ENCODE results near the gene KLF1.

GRCh38 chr19:12836529-12836863 is 50.5 kb downstream of the KLF1 start:
- TF ChIP-seq EZH2phosphoT487 (IDR thresholded peaks at IDR 0.05; ENCODE audit: borderline replicate concordance, low read depth, low read length) (no peak), CTCF (conservative IDR thresholded peaks at IDR 0.05; ENCODE audit: low read length) (no peak)

Data from OCI-LY7 (cell line).